H1 (cell line): ENCODE data around the gene CLDN3.

ENCODE experiments used
- CHD1 ChIP-seq: IDR thresholded peaks from 2 replicates; pipeline ENCODE4 v1.6.1; 2012; ENCODE audit warnings: low read depth, low read length, improper control_type of control experiment
- SP4 ChIP-seq: IDR thresholded peaks from 2 replicates; pipeline ENCODE4 v1.6.1; 2012; ENCODE audit warnings: low read length, inconsistent platforms
- TF ChIP-seq, protein P1 (sequence below), 3 experiments: IDR thresholded peaks; 1 replicate in 2 of 3; 2 replicates in 1 of 3; pipeline versions ENCODE4 v1.5.1 to v1.6.1; 2011; ENCODE audit warnings: low read length in 3 of 3, mild to moderate bottlenecking in 3 of 3, inconsistent platforms in 2 of 3, low read depth in 1 of 3, moderate library complexity in 1 of 3; ENCODE audit not compliant: insufficient read depth in 1 of 3; ENCODE audit errors: control extremely low read depth in 1 of 3

DNA sequence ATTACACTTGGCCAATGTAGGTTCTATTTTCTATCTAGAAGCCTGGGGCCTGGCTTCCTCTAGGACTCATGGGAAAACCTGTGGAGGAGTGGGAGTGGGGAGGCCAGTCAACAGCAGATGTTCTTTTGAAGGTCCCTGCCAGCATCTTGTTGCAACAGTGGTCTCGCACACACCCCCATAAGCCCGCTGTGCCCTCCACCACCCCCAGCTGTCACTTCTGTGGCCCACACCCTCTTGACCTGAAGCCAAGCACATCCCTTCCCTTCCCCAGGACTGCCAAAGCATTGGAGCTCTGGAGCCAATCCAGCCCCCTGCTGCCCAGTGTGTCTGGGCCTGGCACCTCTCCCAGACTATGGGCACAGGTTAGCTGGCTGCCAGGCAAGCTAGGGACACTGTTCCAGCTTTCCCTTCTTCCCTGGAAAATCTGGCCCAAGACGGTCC lies 48.7 kb downstream of the CLDN3 start:
- TF ChIP-seq, protein P1, sequence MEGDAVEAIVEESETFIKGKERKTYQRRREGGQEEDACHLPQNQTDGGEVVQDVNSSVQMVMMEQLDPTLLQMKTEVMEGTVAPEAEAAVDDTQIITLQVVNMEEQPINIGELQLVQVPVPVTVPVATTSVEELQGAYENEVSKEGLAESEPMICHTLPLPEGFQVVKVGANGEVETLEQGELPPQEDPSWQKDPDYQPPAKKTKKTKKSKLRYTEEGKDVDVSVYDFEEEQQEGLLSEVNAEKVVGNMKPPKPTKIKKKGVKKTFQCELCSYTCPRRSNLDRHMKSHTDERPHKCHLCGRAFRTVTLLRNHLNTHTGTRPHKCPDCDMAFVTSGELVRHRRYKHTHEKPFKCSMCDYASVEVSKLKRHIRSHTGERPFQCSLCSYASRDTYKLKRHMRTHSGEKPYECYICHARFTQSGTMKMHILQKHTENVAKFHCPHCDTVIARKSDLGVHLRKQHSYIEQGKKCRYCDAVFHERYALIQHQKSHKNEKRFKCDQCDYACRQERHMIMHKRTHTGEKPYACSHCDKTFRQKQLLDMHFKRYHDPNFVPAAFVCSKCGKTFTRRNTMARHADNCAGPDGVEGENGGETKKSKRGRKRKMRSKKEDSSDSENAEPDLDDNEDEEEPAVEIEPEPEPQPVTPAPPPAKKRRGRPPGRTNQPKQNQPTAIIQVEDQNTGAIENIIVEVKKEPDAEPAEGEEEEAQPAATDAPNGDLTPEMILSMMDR (IDR thresholded peaks at IDR 0.05; ENCODE audit: control extremely low read depth in 1 of 3, insufficient read depth in 1 of 3, low read depth in 1 of 3, low read length in 3 of 3), result no peak
- TF ChIP-seq CHD1, result no peak
- TF ChIP-seq SP4, result no peak
